Fibroblast of skin of scalp (primary cell): ENCODE results near the gene NIPBL.
"Not testable (repeated sequence)": the region's sequence is repeated elsewhere in the genome, so short reads cannot be mapped to it uniquely, and the experiment has no call there.

ENCODE experiments used
- DNase-seq: peaks from one replicate; pipeline ENCODE4 v3.0.0-alpha.2; 2013

Gene NIPBL

DNA sequence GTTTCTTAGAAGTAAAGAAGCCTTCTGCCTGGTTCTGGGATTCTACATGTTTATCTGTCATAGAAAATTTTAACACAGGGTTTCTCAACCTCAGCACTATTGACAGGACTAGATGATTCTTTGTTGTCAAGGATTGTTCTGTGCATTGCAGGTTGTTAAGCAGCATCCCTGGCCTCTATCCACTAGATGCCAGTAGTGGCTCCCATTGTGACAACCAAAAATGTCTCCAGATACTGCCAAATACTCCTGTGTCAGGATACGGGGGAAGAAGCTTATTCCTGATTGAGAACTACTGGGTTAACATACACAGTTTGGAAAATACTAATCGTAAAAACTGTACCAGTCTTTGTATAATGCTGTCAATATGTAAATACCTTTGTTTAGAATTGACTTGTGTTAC is 167.1 kb downstream of the NIPBL start:
- DNase-seq, result peak; percentile 7

DNA sequence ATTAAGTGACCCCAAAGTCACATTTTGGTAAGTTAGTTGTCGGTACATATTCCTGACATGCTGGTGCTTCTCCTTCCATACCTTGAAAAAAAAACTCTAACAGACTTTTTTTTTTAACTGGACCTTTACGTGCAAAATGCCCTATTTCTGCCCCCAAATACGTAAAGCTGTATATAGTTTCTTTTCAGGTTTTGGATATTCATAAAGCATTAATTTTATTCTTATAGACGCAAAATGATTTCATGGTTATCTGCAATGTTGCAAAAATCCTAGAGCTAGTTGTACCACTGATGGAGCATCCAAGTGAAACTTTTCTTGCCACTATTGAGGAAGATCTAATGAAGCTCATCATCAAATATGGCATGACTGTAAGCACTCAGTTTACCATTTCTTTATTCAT is 167.6 kb downstream of the NIPBL start:
- DNase-seq, result no peak

DNA sequence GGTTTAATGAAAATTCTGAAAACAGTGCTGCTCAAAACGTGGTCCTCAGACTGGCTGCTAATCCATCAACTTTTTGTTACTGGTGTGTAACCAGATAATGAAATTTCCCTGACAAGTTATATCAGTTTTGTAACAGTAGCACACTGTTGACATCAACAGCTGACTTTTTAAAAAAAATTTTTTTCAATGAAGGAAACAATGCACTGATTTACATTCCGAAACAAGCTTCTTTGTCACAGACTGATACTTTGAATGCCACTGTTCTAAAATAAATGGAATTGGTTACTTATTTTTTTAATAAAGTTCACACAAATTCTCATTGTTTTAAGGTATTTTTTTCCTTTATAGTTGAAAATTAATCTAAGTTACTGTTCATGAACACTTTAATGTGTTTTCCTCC is 169.1 kb downstream of the NIPBL start:
- no peak for DNase-seq

DNA sequence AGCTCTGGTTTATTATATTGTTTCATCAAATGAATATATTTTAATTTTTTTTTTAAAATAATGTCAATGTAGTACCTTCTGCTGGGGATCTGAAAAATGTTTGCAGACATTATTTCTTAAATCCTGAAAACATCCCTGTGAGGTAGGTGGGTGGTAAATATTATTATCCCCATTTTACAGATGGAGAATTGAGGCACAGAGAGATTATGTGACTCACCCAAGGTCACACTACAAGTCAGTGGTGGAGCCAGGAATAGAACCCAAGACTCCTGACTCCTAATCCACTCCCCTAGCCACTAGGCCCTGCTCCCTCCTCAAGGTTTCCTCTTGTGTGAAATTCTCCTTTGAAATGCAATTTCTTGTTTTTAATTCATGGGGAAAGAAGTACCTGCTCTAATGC is 171.4 kb downstream of the NIPBL start:
- no peak for DNase-seq

DNA sequence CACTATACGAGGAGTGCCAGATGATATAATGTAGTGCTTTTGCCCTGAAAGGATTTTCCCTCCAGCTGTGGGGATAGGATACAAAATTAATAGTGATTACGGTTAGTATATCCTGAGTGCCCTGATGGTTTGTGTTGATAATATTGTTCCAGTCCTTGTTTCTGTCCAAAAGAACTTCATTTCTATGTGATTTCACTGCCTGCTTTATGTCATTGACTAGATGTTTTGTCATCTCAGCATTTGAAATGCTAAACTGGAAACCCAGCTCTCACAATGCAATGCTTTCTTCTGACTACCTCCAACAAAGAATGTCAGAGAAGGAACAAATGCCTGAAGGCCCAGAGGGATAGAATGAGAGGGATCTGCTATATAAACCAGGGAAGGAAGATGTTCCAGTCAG is 177.8 kb downstream of the NIPBL start:
- DNase-seq, result no peak

DNA sequence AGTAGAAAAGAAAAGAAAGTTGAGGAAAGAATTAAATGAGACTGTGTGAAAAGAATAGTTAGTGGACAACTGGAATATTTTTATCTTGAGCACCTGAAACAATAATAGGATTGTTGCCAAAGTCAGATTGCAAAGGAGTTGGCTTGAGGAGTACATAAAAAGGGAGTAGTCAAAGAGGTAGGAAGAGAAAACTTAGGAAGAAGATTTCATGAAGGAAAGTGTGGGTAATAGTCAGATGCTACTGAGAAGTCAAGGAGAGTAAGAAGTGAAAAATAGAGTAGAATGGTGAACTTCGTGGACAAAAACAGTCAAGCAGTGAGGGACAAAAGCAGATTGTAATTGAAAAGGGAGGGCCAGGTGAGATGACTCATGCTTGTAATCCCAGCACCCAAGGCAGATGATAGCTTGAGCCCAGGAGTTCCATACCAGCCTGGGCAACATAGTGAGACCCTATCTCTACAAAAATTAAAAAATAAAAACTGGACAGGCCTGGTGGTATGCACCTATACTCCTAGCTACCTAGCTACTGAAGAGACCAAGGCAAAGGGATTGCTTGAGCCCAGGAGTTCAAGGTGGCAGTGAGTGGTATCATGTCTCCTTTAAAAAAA is 178.9 kb downstream of the NIPBL start:
- no peak for DNase-seq

DNA sequence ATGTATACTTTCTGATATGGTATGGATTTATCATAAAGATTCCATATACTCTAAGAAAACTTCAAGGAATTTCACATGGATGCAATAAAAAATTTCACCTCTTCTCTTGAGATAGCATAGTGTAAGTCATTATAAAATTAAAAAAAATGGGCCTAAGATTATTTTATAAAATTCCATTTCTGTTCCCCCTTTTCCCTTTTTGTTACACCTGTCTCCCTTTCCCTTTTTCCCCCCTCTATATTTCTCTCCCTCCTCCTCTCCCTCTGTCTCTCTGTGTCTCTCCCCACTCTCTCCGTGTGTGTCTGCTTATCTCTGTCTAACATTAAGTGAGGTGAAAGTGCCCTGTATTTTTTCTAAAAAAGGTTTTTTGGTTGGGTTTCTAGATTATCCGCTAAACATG is 180.2 kb downstream of the NIPBL start:
- DNase-seq, result no peak

DNA sequence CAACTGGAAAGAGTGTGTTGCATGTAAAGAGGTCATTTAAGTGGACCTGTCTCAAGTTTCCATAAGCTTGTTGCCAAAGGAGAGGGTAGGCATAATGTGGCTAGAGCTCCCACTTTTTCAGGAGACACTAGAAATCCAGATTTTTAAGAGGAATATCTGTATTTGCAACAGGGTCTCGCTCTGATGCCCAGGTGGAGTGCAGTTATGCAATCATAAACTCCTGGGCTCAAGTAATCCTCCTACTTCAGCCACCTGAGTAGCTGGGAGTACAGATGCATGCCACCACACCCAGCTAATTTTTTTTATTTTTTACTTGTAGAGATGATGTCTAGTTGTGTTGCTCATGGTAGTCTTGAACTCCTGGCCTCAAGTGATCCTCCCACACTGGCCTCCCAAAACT is 183.5 kb downstream of the NIPBL start:
- no peak for DNase-seq

DNA sequence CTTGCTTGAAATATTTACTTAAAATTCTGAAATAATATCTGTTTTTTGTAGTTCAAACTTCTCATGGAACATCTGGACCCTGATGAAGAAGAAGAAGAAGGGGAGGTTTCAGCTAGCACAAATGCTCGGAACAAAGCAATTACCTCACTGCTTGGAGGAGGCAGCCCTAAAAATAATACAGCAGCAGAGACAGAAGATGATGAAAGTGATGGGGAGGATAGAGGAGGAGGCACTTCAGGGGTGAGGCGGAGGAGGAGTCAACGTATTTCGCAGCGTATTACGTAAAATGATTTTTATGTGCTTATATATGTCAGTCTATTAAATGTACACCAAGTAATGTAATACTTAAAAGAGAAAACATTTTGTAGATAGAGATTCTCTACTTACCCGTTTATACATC is 187.2 kb downstream of the NIPBL start:
- DNase-seq, result no peak

DNA sequence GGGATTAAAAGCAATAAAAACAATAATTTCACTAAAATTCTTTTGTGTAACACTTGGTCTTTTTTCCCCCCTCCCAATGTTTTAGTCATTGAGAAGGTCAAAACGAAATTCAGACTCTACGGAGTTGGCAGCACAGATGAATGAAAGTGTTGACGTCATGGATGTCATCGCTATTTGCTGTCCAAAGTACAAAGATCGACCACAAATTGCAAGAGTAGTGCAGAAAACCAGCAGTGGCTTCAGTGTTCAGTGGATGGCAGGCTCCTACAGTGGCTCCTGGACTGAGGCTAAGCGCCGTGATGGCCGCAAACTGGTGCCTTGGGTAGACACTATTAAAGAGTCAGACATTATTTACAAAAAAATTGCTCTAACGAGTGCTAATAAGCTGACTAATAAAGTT is 187.9 kb downstream of the NIPBL start:
- no peak for DNase-seq

DNA sequence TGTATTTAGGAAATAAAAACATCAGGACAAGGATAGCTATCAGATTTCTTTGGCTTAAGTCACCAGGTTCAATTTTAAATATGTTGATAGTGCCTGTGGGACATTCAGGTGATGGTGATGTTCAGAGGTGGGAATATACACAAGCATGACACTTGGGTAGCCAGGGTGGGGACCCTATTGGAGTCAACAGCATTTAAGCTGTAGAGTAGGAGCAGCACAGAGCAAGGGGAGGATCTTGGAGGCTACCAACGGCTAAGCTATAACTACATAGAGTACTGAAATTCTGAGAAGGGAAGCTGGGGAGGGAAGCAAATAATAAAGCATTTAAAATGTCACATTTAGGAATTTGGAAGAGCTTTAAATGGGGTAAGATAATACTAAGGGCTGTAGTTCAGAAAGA is 194.9 kb downstream of the NIPBL start:
- no peak for DNase-seq

DNA sequence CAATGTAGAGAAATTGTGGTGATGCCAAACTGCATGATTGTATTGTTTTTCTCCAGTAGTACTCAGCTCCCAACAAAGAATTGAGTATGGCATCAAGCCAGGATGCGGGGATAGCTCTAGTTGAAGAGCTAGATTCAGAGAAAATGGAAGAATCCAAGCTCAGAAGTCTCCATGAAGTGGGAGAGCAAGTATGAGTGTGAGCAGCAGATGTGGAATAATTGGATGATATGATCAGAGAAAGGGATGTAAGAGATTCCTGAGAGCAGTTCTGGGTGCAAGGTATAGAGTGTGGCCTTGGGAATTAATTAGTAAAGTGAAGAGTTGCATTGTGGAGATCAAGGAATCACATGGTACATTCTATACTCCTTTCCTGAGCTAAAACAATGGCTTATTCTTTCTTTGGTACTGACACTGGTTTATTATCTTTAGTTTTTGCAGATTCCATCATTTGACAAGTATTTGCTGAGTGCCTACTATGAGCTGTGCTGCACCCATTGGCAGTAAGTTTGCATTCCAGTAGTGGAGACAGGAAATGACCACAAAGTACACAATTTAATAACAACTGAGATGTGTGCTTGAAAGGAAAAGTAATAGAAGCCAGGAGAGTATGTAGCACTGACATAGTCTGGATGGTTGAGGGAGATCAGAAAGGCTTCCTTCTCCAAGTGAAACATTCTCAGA is 195.5 kb downstream of the NIPBL start:
- peak; percentile 87 for DNase-seq

DNA sequence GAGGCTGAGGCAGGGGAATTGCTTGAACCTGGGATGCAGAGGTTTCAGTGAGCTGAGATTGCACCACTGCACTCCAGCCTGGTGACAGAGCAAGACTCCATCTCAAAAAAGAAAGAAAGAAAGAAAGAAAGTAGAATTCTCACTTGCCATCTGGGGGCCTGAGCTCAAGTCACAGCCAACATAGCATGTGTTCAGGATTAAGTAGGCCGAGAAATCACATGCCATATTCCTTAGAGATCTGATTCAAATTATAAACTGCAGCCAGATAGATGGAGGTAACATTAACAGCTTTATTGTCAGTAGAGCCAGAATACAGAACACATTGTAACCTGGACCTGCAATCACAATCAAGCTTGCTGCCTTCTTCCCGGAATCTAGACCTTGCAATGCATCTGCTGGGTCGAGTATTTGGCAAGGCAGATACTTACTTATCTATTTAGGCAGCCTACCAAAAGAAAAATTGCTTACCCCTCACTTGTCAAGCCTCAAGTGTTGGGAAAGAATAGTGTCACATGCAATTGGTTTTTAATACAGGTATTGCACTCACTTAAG is 198.9 kb downstream of the NIPBL start:
- no peak for DNase-seq

DNA sequence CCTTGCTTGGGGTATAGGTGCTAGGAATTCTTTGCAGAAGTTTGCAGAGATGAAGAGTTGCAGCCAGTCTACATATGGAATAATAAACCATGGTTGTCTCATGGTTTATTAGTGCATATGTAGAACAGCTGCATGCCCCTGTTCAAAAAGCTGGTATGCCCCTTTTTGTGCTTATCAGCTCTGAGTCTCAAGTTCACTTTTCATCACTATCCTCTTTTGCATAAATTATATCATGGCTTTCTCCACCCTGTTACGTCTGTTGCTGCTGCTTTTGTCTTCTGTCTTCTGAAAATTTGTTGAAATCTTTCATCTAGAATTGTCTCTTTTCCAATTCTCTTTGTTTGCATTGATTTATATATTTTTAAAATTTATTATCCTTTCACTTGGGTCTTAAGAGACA is 200.6 kb downstream of the NIPBL start:
- DNase-seq, result no peak

DNA sequence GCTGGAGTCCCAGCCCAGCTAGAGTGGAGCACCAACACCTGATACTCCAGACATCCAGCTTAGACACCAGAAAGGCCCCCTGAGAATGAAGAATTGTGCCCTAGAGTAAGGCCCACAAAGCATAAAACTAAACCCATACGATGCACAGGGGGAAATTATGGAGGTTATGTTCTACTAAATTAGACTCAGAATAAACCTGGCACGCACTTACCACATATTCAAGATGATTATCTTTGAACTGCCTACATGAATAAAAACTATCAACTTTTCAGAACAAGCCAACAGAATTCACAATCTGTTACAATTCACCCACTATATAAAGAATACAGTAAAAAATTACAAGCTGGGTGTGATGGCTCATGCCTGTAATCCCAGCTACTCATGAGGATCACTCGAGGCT is 204.1 kb downstream of the NIPBL start:
- DNase-seq, result no peak

DNA sequence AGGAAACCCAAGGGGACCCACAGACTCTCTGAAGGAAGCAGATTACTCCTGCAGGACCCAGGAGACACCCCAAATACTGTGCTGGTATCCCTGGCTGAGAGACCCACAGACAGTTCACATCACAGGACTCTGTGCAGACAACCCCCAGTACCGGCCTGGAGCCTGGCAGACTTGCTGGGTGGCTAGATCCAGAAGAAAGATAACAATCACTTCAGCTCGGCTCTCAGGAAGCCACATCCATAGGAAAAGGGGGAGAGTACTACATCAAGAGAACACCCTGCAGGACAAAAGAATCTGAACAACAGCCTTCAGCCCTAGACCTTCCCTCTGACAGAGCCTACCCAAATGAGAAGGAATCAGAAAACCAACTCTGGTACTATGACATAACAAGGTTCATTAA is 206.4 kb downstream of the NIPBL start:
- not testable (repeated sequence) for DNase-seq

DNA sequence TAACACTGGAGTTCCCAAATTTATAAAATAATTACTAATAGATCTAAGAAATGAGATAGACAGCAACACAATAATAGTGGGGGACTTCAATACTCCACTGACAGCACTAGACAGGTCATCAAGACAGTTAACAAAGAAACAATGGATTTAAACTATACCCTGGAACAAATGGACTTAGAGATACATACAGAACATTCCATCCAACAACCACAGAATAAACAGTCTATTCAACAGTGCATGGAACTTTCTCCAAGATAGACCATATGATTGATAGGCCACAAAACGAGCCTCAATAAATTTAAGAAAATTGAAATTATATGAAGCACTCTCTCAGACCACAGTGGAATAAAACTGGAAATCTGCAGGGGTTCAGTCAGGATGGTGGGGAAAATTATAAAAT is 209.5 kb downstream of the NIPBL start:
- not testable (repeated sequence) for DNase-seq

DNA sequence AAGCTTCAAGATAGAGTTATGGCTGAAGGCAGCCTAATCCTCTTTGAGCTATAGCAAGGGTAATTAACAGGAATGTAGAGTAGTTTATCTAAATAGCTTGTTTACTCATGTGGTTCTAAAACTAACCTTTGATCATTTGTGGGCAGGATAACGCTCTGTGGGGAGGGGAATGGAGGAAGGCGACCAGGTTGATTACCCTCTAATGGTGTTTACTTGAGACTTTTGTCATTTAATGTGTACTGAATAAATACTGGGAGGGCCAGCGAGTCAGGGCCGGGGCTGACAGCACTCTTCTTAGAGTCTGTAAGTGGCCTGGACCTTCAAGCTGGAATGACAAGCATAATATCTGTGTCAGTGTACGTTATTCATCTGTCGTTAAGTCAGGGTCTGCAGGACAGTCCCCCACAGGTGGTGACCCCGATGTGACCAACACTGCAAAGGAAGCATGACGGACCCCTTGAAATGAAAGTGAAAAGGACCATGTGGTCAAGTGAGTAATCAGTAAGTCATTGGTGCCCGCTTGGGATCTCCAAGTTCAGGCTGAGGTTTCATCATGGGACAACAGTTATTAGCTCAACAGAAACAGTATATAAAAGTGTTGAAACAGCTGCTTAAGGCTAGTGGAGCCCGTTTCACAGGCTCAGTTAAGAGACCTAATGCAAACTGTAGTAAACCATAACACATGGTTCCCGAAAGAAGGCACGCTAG is 210.1 kb downstream of the NIPBL start:
- peak; percentile 4 for DNase-seq

DNA sequence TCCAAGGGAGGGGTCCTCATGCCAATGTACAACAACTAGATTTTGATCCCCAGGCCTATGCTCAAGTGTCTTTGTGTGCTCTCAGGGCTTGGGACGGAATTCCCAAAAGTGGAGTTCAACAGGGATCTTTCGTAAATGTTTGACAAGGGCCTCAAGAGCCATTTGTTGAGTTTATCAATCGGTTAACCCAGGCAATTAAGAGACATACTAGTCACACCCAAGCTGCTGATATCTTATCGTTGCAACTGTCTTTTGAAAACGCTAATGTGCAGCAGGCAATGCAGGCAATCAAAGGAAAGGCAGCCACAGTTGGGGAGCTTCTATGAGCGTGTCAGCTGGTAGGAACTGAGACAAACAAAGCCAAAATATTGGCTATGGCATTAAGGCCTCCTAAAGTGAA is 211.4 kb downstream of the NIPBL start:
- no peak for DNase-seq

DNA sequence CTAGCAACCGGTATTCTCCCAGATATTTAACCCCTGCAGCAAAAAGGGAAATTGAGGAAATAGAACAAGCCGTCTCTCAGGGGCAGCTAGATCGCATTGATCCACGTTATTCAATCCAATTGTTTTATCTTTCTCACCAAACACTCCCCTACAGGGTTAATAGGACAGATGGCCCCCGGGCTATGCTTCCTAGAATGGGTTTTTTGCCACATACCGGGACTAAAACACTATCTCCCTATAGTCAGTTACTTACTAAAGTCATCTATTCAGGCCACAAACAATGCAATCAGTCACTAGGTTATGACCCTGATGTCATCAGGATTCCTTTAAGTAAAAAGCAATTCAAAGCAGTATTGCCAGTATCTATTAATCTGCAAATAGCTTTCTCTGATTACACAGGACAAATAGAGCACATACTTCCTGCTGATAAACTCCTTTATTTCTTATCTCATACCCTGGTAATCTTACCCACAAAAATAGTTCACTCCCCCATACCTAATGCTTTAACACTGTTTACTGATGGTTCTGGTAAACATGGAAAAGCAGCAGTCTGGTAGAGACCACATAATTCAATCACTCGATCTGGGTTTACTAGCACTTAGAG is 213.7 kb downstream of the NIPBL start:
- no peak for DNase-seq

DNA sequence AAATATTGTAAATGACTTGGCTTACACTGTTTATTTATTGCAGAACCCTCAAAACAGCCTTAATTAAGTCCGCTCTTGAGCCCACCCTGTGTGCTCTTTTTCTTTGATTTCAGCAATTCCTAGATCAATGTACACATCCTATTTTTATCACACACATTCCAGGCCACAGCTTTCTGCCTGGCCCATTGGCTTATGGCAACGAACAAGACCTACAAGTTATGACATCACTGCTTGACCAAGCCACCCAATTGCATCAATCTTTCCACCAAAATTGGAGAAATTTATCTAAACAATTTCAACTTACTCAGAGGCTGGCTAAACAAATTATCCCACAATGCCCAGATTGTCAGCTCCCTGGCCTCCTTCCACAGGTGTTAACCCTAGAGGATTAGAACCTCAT is 214.2 kb downstream of the NIPBL start:
- DNase-seq, result no peak

DNA sequence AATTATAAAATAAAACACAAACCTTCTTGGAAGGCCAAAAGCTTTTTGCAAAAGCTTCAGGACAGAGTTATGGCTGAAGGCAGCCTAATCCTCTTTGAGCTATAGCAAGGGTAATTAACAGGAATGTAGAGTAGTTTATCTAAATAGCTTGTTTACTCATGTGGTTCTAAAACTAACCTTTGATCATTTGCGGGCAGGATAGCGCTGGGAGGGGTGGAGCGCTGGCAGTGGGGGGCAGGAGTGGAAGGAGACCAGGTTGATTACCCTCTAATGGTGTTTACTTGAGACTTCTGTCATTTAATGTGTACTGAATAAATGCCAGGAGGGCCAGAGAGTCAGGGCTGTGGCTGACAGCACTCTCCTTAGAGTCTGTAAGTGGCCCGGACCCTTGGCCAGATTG is 217.2 kb downstream of the NIPBL start:
- not testable (repeated sequence) for DNase-seq

DNA sequence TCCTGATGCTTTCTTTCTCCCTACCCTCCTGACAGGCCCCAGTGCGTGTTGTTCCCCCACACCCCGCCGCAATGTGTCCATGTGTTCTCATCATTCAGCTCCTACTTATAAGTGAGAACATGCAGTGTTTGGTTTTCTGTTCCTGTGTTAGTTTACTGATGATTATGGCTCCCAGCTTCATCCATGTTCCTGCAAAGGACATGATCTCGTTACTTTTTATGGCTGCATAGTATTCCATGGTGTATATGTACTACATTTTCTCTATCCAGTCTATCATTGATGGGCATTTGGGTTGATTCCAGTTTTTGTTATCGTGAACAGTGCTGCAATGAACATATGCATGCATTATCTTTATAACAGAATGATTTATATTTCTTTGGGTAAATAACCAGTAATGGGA is 222.7 kb downstream of the NIPBL start:
- not testable (repeated sequence) for DNase-seq

DNA sequence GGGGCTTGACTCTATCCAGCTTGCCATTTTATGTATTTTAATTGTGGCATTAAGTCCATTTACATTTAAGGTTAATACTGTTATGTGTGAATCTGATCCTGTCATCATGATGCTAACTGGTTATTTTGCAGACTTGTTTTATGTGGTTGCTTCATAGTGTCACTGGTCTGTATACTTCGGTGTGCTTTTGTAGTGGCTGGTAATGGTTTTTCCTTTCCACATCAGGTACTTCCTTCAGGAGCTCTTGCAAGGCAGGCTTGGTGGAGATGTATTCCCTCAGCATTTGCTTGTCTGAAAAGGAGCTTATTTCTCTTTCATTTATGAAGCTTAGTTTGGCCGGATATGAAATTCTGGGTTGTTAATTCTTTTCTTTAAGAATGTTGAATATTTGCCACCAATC is 226.7 kb downstream of the NIPBL start:
- DNase-seq, result no peak
